ENCODE data around the gene FAM174B.

Gene FAM174B

DNA sequence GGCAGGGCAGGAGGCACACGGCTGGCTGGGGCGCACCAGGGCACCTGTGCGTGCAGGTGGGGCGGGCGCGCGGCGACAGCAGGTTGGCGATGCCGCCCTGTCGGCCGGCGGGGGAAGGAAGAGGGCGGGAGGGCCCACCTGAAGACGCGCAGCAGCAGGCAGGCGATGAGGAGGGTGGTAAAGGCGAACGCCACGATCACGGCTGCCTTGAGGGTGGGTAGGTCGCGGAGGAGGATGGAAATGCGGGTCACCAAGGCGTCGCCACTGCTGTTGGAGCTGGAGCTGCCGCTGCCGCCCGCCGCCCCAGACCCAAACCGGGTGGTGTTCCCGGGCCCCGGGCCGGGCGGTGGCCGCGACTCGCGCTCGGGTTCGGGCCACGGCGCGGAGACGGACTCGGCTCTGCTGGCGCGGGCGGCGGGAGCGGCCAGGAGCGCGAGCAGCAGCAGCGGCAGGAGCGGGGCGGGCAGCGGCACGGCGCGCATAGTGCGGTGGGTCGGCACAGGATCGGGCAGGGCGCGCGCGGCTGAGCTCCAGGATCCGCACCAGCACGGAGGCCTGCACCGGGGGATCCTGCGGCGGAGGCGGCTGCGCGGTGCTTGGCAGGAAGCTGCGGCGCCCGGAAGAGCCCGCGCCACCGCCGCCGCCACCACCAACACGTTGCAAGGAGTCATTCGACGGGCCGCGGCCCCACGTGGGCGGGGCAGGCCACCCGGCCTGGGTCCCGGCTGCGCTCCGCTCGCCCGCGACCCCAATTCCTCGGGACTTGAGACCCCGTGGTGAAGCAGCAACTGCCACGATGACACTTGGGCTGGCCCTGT lies at the start of gene FAM174B:
TSS of gene FAM174B (minus strand) at position 598 of the 818 bp plus-strand sequence.
- DNase-seq (ENCODE audit: low spot score) = peak; percentile 27

DNA sequence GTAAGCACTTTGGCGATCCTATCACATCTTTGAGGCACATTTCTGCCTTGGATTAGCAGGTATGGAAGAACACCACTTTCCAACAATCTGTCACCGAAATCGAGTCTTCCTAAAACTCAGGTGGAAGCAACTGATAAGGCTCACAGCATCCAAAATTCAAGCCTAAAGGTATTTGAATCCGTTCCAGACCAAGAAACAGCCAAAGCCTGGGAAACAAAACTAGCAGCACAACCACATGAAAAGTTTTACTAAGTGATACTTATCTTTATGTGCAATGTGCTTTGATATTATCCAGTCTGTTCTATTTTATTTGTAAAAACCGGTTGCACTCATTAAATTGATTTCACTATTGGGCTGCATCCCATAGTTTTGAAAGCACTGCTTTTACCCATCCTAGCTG lies 40.5 kb upstream of the FAM174B start:
- no peak for DNase-seq (ENCODE audit: low spot score)

DNA sequence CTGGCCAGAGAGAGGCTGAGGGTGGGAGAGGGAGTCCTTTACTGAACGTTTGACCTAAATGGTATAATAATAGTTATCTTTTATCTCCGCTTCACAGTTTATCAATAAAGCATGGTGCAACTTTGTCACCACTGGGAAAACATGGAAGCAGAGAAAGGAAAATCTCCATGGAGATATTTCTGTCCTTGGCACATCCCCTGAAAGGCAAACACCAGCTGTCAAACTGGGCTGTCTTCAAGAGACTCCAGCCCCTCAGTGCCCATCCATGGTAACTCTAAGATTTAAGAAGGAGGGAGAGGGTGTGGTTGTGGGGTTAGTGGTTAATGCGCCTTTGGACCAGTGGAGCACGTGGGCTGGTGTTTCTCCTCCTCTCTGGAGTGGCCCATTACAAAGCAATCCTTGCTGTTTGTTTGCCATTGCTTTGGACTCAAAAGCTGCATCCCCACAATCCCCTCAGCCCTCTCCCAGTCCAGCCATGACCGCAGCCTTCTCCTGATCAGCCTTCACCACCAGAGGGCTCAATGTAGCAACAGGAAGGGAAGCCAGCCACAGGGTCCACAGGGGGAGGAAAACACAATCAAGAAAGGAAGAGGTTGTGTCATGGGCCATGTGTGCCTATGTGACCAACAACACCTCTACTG lies 38.2 kb upstream of the FAM174B start:
- peak; percentile 17 for DNase-seq (ENCODE audit: low spot score)

DNA sequence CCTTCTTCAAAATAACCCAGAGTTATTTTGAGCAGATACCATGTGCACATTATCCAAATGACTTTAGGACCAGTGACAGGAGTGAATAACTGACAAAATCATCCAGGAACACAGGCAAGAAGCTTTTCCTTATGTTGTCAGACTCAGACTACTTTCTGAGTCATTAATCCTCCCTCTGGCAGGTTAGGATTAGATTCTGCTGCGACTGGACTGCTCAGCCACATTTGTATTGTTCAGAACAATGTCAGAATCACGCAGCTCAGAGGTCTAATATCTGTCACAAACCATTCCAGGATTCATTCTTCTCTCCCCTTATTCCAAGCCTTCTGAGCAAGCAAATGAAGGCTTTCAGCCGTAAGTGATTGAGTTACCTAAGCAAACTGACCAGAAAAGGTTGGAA lies 34.8 kb upstream of the FAM174B start:
- DNase-seq (ENCODE audit: low spot score) = no peak

DNA sequence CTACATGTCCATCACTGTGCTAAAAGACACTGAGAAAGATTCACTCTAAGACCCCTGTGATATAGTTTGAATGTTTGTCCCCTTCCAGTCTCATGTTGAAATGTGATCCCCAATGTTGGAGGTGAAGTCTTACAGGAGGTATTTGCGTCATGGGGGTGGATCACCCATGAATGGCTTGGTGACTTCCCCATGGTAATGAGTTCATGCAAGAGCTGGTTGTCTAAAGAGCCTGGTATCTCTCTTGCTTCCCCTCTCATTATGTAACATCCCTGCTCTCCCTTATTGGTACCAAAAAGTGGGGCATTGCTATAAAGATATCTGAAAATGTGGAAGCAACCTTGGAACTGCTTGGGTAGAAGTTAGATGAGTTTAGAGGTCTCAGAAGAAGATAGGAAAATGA lies 32.2 kb upstream of the FAM174B start:
- no peak for DNase-seq (ENCODE audit: low spot score)

DNA sequence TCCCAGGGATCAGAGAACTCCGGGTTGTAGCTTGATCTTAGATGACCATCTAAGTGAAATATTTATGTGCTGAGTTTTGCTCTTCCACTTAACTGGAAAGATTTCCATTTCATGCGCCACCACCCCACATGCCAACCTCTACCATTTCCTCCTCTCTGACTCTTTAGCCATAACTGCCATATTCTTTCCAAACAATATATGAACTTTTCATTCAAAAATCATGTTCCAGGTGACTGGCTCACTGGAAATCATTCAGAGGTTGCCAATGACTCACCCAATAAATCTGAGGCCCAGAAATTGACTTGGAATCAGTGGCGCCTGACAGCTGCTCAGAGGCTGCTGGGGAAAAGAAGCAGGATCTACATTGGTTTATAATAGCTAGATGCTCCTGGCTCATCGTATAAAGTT lies 31.6 kb upstream of the FAM174B start:
- no peak for DNase-seq (ENCODE audit: low spot score)

DNA sequence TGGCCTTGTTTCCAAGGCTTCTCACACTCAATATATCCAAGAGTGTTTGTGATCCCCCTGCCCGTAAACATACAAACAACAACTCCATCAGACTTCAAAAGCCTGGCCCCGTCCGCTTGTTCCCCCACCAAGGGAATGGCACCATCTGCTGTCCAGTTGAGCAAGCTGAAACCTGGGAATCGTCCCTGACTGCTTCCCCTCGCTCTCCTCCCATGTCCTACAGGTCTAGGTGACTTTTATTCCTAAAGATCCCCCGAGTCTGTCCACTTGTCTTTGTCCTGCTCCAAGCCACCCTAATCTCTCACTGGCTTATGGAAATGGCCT lies 27.9 kb upstream of the FAM174B start:
- DNase-seq (ENCODE audit: low spot score) = no peak

DNA sequence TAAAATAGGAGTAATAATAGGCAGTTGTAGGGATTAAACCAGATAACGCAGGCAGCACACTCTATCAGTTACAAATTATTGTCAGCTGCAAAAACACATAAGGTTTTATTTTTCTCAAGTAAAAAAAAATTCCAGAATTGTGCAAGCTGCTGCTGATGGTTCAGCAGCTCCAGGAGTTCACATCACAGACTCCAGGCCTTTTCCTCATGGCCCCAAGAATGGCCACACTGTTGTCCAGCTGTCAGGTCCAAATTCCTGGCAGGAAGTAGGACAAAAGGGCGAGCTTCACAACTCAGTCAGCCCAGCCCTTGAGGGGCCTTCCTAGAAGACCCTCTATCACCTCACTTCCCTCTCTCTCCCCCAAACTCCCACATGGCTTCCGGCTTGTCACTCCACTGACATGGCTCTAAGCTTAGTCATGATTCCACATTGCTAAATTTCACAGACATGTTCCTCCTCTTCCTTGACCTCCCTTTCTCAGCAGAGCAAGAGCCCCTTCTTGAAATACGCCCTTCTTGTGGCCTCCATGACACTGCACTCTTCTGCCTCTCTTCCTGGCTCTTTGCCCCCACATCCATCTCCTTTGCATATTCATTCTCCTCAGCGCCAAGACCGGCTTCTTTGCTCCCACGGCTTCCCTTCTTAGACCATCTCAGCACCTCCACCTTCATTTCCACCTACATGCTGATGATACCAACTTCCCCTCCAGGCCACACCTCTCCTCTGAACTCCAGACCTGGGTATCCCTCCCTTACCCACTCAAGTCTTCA lies 27.4 kb upstream of the FAM174B start:
- peak; percentile 26 for DNase-seq (ENCODE audit: low spot score)

DNA sequence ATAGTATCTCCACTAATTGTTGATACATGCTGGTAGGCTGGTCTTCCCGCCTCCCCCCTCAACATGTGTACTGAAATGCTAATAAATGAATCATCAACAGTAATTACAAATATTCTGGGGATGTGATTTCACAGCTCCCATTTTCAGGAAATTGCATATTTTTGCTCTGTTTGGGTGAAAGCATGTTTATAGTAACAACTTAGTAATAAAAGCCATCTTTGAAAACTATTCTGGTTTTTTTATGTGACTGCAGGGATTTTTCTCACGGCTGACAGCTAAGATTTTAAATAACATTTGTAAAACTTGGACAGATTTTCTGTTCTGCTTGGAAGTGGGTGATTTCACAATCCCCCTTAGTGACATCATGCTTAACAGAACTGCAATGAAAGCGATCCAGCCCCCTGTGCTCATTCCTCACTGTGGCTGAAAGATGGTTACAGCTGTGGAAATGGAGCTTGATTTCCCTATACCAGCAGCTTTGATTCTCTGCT lies 25.6 kb upstream of the FAM174B start:
- DNase-seq (ENCODE audit: low spot score) = peak; percentile 50

DNA sequence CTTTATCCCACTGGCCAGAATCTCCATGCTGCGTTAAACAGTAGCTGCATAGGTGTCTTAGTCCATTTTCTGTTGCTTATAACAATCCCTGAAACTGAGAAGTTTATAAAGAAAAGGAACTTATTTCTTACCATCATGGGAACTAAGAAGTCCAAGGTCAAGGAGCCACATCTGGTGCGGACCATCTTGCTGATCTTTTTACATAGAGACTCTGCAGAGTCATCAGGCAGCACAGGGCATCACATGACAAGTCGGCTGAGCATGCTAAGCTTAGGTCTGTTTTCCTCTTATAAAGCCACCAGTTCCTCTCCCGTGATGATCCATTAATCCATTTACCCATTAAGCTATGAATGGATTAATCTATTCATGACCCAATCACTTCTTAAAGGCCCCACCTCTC lies 22.4 kb upstream of the FAM174B start:
- DNase-seq (ENCODE audit: low spot score) = no peak

DNA sequence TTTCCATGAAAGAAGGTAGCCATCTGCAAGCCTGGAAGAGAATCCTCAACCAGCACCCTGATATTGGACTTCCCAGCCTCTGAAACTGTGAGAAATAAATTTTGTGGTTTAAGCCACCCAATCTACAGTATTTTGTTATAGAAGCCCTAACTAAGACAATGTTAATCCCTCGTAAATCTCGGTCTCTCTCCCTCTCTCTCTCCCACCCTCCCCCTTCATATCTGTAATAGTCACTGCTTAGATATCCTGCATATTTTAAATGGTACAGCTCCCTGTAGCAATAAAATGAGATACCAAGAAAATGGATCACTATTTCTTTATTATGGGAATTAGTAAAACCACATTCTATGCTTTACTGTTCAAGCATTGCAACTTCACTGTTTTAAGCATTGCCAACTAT lies 21.0 kb upstream of the FAM174B start:
- no peak for DNase-seq (ENCODE audit: low spot score)

DNA sequence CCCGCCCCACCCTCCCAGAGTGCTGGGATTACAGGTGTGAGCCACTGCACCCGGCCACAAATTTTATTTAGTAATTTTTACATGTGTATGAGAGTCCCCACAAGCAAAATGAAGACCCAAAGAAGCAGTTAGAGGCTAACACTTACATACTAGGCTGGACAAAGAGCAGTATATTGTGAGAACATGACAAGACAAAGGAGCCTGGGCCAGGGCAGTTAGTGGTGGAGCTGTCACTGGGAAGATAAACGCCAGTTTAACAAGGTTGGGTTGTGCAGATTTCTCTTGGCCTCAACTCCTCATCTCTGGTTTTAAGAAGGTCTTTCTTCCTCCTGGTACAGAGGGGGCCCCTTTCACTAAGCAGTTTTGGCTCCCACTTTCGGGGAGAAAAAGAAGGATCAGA lies 19.9 kb upstream of the FAM174B start:
- no peak for DNase-seq (ENCODE audit: low spot score)

DNA sequence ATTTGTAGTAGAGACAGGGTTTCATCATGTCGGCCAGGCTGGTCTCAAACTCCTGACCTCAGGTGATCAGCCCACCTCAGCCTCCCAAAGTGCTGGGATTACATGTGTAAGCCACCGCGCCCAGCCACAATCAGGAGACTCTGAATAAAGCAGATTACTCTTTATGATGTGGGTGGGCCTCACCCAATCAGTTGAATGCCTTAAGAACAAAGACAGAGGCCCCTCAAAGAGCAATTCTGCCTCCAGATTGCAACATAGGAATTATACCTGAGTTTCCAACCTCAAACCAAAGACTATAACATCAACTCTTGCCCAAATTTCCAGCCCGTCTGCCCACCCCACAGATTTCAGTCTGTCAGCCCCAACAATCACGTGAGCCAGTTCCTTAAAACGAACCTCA lies 18.8 kb upstream of the FAM174B start:
- no peak for DNase-seq (ENCODE audit: low spot score)

DNA sequence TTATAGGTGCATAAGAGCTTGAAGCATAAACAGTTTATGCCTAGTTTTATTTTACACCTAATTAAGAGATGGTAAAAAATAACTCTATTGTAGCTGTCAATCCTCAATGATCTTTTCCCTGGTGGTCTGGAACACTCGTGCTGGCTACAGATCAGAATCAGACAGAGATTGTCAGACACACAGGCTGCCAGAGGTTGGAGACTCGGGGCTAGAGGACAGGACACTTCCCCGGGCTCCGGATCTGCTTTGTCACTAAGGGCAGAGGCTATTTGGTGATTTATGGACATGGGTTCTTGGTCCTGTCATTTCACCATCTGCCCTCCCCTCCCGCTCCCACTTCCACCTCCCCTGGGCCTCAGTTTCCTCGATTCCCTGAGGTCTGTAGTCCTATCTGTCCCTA lies 16.5 kb upstream of the FAM174B start:
- no peak for DNase-seq (ENCODE audit: low spot score)

DNA sequence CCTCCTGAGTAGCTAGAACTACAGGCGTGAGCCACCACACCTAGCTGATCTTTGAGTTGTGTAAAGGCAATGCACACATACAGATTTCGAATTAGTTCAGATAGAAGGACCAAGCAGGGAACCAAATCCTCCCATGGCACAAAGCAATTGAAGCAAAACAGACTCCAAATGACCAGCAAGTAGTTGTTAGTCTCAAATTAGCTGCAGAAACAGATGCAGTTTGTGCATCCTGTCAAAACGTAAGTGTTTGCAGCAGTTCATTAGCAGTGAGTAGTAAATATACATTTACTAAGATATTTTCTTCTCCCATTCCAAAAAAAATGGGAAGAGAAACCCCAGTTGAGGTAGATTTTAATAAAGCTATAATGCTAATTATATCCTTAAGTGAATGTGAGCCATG lies 15.8 kb upstream of the FAM174B start:
- DNase-seq (ENCODE audit: low spot score) = no peak

DNA sequence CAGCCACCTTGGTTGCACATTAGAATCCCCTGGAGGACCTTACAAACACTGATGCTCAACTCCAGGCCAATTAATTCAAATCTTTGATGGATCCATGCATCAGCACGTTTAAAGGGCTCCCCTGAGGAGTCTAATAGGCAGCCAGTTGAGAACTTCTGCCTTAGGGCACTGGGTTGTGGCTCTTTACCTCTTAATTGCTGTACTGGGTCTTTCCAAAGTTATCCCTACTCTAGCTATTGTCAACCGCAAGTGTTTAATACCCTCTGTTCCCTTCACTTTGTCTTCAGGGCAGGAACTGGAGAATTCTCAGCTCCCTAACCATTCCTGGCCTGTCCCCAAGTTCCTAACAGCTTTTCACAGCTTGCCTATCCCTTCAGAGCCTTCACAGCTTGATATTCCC lies 15.0 kb upstream of the FAM174B start:
- no peak for DNase-seq (ENCODE audit: low spot score)

DNA sequence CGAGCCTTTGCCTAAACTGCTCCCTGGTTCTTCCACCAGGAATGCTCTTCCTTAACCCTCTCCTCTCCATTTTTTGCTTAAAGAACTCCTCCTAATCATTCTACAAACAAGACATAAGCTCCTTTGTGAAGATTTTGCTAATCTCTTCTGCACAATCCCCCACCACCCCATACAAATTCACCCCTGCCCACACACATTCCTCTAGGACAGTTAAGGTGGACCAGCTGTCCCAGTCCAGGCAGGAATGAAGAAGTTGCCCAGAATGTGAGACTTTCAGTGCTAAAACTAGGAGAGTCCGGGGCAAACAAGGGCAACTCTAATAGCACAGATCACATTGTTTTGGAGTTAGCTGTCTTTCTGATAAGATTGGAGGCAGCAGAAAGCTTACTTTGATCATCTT lies 13.9 kb upstream of the FAM174B start:
- DNase-seq (ENCODE audit: low spot score) = no peak

DNA sequence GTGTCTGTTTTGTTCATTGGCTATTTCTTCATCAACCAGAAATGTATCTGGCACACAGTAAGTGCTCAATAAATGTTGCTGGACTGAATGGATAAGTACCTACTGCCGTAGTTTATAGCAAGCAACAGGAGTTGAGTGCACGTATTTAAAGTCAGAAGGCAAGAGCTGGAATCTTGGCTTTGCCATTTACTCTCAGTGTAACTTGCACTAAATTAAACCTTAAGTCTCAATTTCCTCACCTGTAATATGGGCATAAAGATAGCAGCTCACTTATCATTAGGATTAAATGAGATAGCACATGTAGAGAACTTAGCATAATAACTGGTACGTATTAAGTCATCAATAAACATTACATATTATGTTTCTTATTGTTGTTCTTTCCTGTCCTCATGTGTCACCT lies 13.0 kb upstream of the FAM174B start:
- no peak for DNase-seq (ENCODE audit: low spot score)

DNA sequence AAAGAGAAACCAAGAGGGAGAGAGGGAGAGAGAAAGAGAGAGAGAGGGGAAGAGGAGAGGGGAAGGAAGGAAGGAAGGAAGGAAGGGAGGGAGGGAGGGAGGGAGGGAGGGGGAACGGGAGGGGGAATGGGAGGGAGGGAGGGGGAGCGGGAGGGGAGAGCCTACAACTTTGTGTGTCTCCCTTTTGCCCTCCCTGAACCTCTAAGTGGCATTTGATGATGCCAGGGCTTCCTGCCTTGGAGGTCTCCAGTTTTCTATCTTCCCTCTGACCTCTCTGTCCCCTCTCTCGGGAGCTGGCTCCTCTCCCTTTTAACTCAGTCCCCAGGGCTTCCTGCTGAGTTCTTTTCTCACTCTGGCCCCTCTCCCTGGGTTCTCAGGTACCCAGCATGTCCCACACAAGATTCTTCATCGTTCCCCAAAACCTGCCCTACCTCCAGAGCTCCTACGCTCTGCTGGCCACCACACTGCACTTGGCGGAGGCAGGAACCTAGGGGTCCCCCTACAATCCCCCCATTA lies 12.5 kb upstream of the FAM174B start:
- no peak for DNase-seq (ENCODE audit: low spot score)

DNA sequence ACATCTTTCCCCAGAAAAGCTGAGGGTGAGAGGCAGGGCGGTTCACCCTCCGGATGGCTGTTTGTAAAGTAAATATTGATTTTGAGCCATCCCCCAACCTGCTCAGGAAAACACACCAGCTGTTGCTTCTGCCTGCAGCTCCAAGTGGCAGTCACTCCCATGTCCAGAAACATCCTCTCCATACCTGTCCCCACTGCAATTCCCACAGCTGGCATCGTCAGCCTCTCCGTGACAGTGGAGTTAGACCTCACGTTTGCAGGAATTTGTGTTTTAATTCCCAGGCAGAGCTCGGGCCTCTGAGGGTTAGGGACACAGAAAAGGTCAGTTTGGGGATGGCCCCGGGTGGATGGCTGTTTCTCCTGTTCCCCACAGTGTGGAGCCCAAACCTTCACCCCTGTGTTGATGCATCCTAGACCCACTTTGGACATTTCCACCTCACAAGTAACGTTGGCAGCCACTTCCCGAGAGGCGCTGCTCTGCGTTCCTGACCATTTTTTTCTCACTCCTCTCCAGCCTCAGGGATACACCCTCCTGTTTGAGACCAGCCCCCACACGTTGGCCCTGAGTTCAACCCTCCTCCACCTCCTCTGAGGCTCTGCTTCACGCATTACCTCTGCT lies 11.8 kb upstream of the FAM174B start:
- no peak for DNase-seq (ENCODE audit: low spot score)

DNA sequence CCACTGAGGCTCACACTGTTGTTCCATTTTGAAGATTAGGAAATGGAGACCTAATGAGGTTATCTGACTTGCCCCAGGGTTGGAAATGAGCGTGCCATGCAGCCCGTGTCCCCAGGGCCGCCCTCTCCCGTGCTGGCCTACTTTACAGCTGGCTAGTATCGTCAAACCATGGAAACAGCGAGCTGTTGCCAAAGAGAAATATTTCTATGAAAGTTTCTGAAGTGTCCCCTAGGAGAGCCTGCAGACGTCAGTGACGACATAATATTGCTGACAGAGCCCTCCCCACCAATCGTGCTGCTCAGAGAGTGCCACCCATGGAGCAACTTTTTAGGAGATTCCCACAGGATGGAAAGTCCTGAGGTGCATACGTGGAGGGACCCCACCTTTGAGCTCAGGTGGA lies 11.2 kb upstream of the FAM174B start:
- peak; percentile 22 for DNase-seq (ENCODE audit: low spot score)

DNA sequence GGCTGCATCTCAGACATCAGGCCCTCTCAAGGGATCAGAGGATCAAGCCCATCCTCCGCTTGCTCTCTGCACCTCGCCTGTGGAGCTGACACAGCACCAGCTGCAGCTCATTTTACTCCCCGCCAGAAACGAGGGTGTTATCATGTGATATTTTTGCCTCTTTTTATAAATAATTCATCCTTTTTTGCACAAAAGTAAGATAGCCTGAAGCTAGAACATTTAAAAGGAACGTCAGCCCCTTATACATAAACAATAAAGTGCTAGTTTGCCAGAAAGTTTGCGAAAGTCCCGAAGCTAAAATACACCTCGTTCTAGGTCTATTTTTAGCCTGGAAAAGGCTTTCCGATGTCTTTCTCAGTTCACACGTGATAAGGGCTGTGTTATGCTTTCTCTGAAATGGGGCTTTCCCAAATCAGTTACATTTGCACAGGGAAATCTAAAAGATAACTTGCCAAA lies 9.6 kb upstream of the FAM174B start:
- no peak for DNase-seq (ENCODE audit: low spot score)
